Measurements from ENCODE around the gene TEN1. TPM values are rescaled to one million over a fixed set of nuclear protein-coding genes. Genes with fewer than 3 reads are reported as not detected.

TEN1 gene
- total and polyA plus RNA-seq, 2 of the 13 experiments (the other 11 are each of a cell fraction or from before 2014, with no cell fraction given): 18.0 to 21.3 TPM

DNA sequence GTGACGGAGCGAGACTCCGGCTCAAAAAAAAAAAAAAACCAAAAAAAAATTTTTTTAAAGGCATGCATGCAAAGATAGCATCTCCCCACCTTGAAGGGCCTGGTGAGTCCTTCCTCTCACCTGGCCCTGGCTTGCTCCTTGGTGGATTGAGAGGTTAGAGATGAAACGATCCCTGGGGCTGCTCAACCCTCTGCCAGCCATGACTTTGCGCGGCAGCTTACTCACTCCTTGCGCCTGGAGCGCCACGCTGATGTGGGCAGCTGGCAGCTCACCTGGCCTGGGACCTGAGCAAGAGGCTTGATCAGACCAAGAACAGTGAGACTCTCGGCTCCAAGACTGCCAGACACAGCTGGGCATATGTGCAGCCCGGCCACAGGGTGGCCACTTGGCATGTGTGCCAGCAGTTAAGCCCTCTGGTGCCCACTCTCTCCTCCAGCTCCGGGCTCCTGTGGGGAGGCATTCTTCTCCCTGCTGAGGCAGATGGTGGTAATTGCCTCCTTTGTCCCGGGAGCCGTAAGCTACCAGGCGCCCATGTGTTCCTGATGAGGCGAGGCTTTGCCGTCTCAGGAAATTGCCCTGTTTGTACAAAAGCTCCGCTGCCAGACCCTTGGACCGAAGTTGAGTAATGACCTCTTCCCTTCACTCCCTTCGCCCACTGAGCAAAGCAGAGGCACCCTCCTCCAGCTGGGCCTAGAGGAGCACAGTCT lies 53.2 kb downstream of the TEN1 start (continued):
- no peak for TF ChIP-seq ZIK1 (CRISPR knock-in tag; IDR thresholded peaks at IDR 0.05; ENCODE audit: borderline replicate concordance, low read depth)
- no peak for TF ChIP-seq CERS6 (CRISPR knock-in tag; IDR thresholded peaks at IDR 0.05)
- no peak for TF ChIP-seq ZNF678 (CRISPR knock-in tag; IDR thresholded peaks at IDR 0.05)
- TF ChIP-seq, protein P1, sequence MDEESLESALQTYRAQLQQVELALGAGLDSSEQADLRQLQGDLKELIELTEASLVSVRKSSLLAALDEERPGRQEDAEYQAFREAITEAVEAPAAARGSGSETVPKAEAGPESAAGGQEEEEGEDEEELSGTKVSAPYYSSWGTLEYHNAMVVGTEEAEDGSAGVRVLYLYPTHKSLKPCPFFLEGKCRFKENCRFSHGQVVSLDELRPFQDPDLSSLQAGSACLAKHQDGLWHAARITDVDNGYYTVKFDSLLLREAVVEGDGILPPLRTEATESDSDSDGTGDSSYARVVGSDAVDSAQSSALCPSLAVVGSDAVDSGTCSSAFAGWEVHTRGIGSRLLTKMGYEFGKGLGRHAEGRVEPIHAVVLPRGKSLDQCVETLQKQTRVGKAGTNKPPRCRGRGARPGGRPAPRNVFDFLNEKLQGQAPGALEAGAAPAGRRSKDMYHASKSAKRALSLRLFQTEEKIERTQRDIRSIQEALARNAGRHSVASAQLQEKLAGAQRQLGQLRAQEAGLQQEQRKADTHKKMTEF (CRISPR knock-in tag; IDR thresholded peaks at IDR 0.05): no peak
- no peak for TF ChIP-seq ZNF180 (CRISPR knock-in tag; IDR thresholded peaks at IDR 0.05; ENCODE audit: borderline replicate concordance, low read depth)

DNA sequence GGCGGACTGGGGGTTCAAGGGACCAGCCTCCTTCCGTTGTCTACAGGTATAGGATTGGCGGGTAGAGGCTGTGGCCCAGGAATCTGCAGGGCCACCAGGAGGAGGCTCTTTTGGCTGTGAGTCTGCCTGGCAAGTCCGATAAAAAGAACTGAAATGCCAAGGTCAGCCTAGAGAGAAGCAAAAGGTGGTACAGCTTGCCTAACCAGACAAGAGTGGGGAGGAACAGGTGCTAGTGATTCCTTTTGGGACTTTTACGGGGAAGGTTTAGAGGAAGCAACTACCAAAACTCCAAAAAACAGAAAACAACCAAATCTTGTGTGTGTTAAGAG lies 53.7 kb downstream of the TEN1 start:
- in situ Hi-C loops (cut with HindIII; ENCODE audit: extremely low pct_ligation_motif_present, low pct_unique_long_range_greater_than_20kb) (no loop called here), intact Hi-C loops (cut with micrococcal nuclease; ENCODE audit: unreplicated experiment) (no loop called here)
- Histone ChIP-seq H3K4me1 (ENCODE audit: insufficient read depth, low read length) (peaks cover 52% of the 10 kb centered on the region), H3K4me3 (replicated peaks in 1 of 3; ENCODE audit: insufficient read depth in 1 of 3, low read depth in 2 of 3, low read length in 3 of 3) (peak overlapping the region in 2 of 3 experiments; percentile 17 to 49; a peak in 4 of 6 replicates), H3K79me2 (ENCODE audit: insufficient read depth, low read length) (no peaks in the 10 kb centered on the region), H4K20me1 (ENCODE audit: insufficient read depth, low read length) (no peaks in the 10 kb centered on the region), H3K36me3 (replicated peaks in 1 of 2; ENCODE audit: control insufficient read depth in 1 of 2, insufficient read depth in 2 of 2, low read length in 2 of 2) (peaks cover 0 to 4% of the 10 kb centered on the region in 2 experiments; a peak in 1 of 5 replicates), H2AFZ (ENCODE audit: low read length) (peak overlapping the region; percentile 67), H3K27me3 (ENCODE audit: control insufficient read depth in 1 of 2, insufficient read depth in 2 of 2, low read length in 2 of 2) (no peaks in the 10 kb centered on the region), H3K9me3 (ENCODE audit: low read length) (no peaks in the 10 kb centered on the region), H3K9ac (ENCODE audit: insufficient read depth, low read depth, low read length) (peak overlapping the region; percentile 34), H3K4me2 (ENCODE audit: low read depth, low read length) (peak overlapping the region; percentile 81), H3K27ac (ENCODE audit: extremely low read length, insufficient read depth, low read length) (no peak overlapping the region)
- WGBS (ENCODE audit: low lambda C conversion rate): 13% methylated on average over 5 of the region's 5 CpGs
- ATAC-seq (peak; percentile 33), FAIRE-seq (no peak), DNase-seq (ENCODE audit: low spot score) (no peak)
- ChIA-PET POLR2A (interaction anchor here (0.8 to 1.5 kb wide), 5 partner anchors 25 to 128 kb away, joined by 4 to 5 read pairs (median 4); partner anchors contain the start of gene SRP68), CTCF (ENCODE audit: low intra/inter-chr PET ratio, low total read pairs) (no interaction called here)
- BruUV-seq (replicated peaks): no TSS peak
- TF ChIP-seq ZBTB21 (CRISPR knock-in tag; IDR thresholded peaks at IDR 0.05): no peak
- TF ChIP-seq FOXO1 (CRISPR knock-in tag; IDR thresholded peaks at IDR 0.05): no peak
- no peak for TF ChIP-seq ZNF784 (CRISPR knock-in tag; IDR thresholded peaks at IDR 0.05; ENCODE audit: borderline replicate concordance)
- TF ChIP-seq NR2F1 (CRISPR knock-in tag; IDR thresholded peaks at IDR 0.05): no peak
- TF ChIP-seq ZNF605 (CRISPR knock-in tag; IDR thresholded peaks at IDR 0.05): peak; percentile 36; the same call in 1 of the 2 replicates
- TF ChIP-seq ZSCAN5A (CRISPR knock-in tag; IDR thresholded peaks at IDR 0.05; ENCODE audit: borderline replicate concordance): no peak
- no peak for TF ChIP-seq ONECUT2 (CRISPR knock-in tag; IDR thresholded peaks at IDR 0.05)
- 0 out of 2 replicates have a peak, but pooled peaks have one; percentile 7 for TF ChIP-seq ZFP91 (CRISPR knock-in tag; IDR thresholded peaks at IDR 0.05; ENCODE audit: borderline replicate concordance)
- 0 out of 2 replicates have a peak, but pooled peaks have one; percentile 49 for TF ChIP-seq ZMYM2 (CRISPR knock-in tag; IDR thresholded peaks at IDR 0.05)
- TF ChIP-seq MYNN (CRISPR knock-in tag; IDR thresholded peaks at IDR 0.05; ENCODE audit: low read depth): no peak
- no peak for TF ChIP-seq ZNF572 (CRISPR knock-in tag; IDR thresholded peaks at IDR 0.05)

All from HepG2 (cell line).